ENCODE data around the gene GUK1. TPM values are rescaled to one million over a fixed set of nuclear protein-coding genes. Genes with fewer than 3 reads are reported as not detected.
"Not testable (repeated sequence)": the region's sequence is repeated elsewhere in the genome, so short reads cannot be mapped to it uniquely, and the experiment has no call there.

GUK1 gene
- total RNA-seq, 2 experiments from 2014 or later, result 196 to 270 TPM

- no peak for ATAC-seq
- intact Hi-C loops (cut with DNase I, micrococcal nuclease), result loop anchor here in 1 of 2 experiments (10.0 kb wide), 1 partner anchor 341 kb away; no protein-coding TSS in a partner anchor
- H3K27ac Mint-ChIP-seq, result no peak overlapping the region
These were observed 34.6 kb upstream of the GUK1 start for GRCh38 chr1:228105270-228105995.

DNA sequence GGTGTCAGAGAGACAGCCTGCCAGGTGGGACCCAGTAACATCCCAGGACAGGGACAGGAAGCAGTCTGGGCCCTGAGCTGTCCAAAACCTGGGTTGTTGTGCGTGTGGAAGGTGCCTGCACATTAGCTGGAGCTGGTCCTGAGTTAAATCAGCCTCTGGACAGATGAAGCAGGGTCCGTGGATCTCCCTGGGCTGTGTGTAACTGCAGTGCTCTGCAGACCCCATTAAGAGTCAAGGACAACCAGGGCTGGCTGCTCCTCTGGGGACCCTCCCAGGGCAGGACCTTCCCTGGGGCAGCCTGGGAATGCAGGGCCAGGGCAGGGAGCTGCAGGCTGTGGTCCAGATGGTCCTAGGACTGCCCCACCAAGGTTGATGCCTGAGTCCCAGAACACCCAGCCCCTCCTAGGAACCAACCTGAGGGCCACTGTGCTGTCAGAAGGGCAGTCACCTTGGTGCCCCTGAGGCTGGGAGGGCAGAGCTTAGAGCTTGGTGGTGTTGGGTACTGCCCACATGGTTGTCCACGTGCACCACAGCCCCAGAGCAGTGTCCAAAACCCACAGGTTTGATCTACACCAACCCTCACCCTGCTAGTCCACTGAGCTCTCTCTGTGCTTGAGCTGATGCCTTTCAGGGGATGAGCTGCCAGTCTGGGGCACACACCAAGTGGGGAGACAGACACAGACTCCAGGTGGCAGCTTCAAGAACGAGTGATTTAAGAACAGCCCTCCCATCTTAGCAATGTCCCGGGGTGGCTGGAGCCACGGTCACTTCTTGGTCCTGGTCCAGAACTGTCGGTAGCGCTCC lies 33.9 kb upstream of the GUK1 start:
- peaks cover 20% of the 10 kb centered on the region for H3K36me3 Mint-ChIP-seq (ENCODE audit: low read depth)
- H3K27ac Mint-ChIP-seq, result no peak overlapping the region
- H3K27me3 Mint-ChIP-seq, result no peaks in the 10 kb centered on the region
- peak overlapping the region; percentile 90 for H3K4me3 Mint-ChIP-seq
- intact Hi-C loops (cut with DNase I, micrococcal nuclease), result loop anchor here in 1 of 2 experiments (10.0 kb wide), 1 partner anchor 341 kb away; no protein-coding TSS in a partner anchor
- POLR2A ChIA-PET, result interaction anchor here (1.1 kb wide), 1 partner anchor 24 kb away, joined by 5 read pairs; the partner anchor contains the start of gene ARF1
- no peak for DNase-seq
- ATAC-seq, result no peak
- H3K4me1 Mint-ChIP-seq, result peaks cover 32% of the 10 kb centered on the region
- CTCF ChIA-PET, result interaction anchor here (0.6 to 1.9 kb wide), 4 partner anchors 25 to 89 kb away, joined by 3 to 8 read pairs (median 3); no protein-coding TSS in a partner anchor
- H3K9me3 Mint-ChIP-seq (ENCODE audit: low read depth), result no peaks in the 10 kb centered on the region

More at GRCh38 chr1:228105270-228105995, 34.6 kb upstream of the GUK1 start:
- Mint-ChIP-seq H3K9me3 (ENCODE audit: low read depth) (no peaks in the 10 kb centered on the region), H3K36me3 (ENCODE audit: low read depth) (peaks cover 21% of the 10 kb centered on the region), H3K4me1 (peaks cover 35% of the 10 kb centered on the region), H3K4me3 (no peak overlapping the region), H3K27me3 (no peaks in the 10 kb centered on the region)
- POLR2A ChIA-PET, result interaction anchor here (0.6 kb wide), 1 partner anchor 54 kb away, joined by 5 read pairs; no protein-coding TSS in a partner anchor
- CTCF ChIA-PET, result interaction anchor here (0.6 kb wide), 1 partner anchor 89 kb away, joined by 3 read pairs; no protein-coding TSS in a partner anchor
- DNase-seq, result no peak

- Mint-ChIP-seq H3K27me3 (no peaks in the 10 kb centered on the region), H3K9me3 (ENCODE audit: low read depth) (no peaks in the 10 kb centered on the region), H3K4me1 (peaks cover 27% of the 10 kb centered on the region), H3K4me3 (peak overlapping the region; percentile 90), H3K27ac (no peak overlapping the region), H3K36me3 (ENCODE audit: low read depth) (peaks cover 20% of the 10 kb centered on the region)
- POLR2A ChIA-PET, result interaction anchor here (1.1 kb wide), 1 partner anchor 25 kb away, joined by 5 read pairs; the partner anchor contains the start of gene ARF1
- ATAC-seq (no peak), DNase-seq (no peak)
- CTCF ChIA-PET, result interaction anchor here (1.1 to 1.9 kb wide), 3 partner anchors 24 to 62 kb away, joined by 3 to 8 read pairs (median 3); no protein-coding TSS in a partner anchor
- intact Hi-C loops (cut with DNase I, micrococcal nuclease), result loop anchor here in 1 of 2 experiments (10.0 kb wide), 1 partner anchor 342 kb away; no protein-coding TSS in a partner anchor
These were observed 33.4 kb upstream of the GUK1 start for GRCh38 chr1:228106800-228107054.

DNA sequence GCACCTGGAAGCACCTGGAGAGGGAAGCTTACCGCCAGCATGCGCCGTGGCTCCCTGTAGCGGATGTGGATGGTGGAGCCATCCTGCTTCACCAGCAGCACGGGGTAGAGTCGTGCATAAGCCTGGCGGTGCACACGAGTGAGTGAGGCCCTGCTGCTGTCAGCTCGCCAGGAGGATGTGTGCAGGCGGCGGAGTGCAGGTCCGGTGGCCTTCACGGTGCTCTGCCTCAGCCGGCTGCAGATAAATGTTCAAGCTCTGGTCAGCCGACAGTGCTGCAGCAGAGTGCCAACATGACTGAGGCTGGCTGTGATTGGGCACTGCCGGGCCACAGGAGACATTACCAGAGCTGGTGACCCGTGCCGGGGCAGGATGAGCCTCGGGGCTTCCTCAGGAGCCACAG lies 32.4 kb upstream of the GUK1 start:
- intact Hi-C loops (cut with DNase I, micrococcal nuclease), result loop anchor here (2.0 to 10.0 kb wide), 2 partner anchors 343 to 351 kb away; a partner anchor contains a TSS
- H3K27ac Mint-ChIP-seq, result peak overlapping the region; percentile 92

GRCh38 chr1:228108055-228108690 lies 31.9 kb upstream of the GUK1 start:
- Mint-ChIP-seq H3K27ac (peak overlapping the region; percentile 92), H3K36me3 (ENCODE audit: low read depth) (peaks cover 18% of the 10 kb centered on the region), H3K9me3 (ENCODE audit: low read depth) (no peaks in the 10 kb centered on the region), H3K4me1 (peaks cover 27% of the 10 kb centered on the region), H3K27me3 (no peaks in the 10 kb centered on the region), H3K4me3 (peak overlapping the region; percentile 90)
- ATAC-seq, result no peak
- ChIA-PET CTCF (interaction anchor here (1.9 kb wide), 1 partner anchor 23 kb away, joined by 8 read pairs; no protein-coding TSS in a partner anchor), POLR2A (no interaction called here)
- no peak for DNase-seq
- intact Hi-C loops (cut with DNase I, micrococcal nuclease), result loop anchor here (2.0 to 10.0 kb wide), 2 partner anchors 343 to 351 kb away; a partner anchor contains a TSS

More for the DNA sequence above, 32.4 kb upstream of the GUK1 start:
- Mint-ChIP-seq H3K36me3 (ENCODE audit: low read depth) (peaks cover 20% of the 10 kb centered on the region), H3K4me3 (peak overlapping the region; percentile 90), H3K9me3 (ENCODE audit: low read depth) (no peaks in the 10 kb centered on the region), H3K4me1 (peaks cover 27% of the 10 kb centered on the region), H3K27me3 (no peaks in the 10 kb centered on the region)
- POLR2A ChIA-PET, result interaction anchor here (0.7 kb wide), 1 partner anchor 58 kb away, joined by 3 read pairs; no protein-coding TSS in a partner anchor
- DNase-seq (no peak), ATAC-seq (no peak)
- CTCF ChIA-PET, result interaction anchor here (1.9 kb wide), 1 partner anchor 23 kb away, joined by 8 read pairs; no protein-coding TSS in a partner anchor

- Mint-ChIP-seq H3K36me3 (ENCODE audit: low read depth) (peaks cover 17% of the 10 kb centered on the region), H3K27ac (peak overlapping the region; percentile 92), H3K4me3 (peak overlapping the region; percentile 90), H3K4me1 (peaks cover 25% of the 10 kb centered on the region), H3K27me3 (no peaks in the 10 kb centered on the region), H3K9me3 (ENCODE audit: low read depth) (no peaks in the 10 kb centered on the region)
- DNase-seq, result no peak
- no peak for ATAC-seq
- CTCF ChIA-PET, result no interaction called here
- intact Hi-C loops (cut with DNase I, micrococcal nuclease), result loop anchor here (1.0 to 10.0 kb wide), 12 partner anchors 26 to 355 kb away; partner anchors contain the start of genes ARF1 (in 2 of the 2), GUK1 (in 2 of the 2) and IBA57 (in 2 of the 2)
- POLR2A ChIA-PET, result no interaction called here
These were observed 31.4 kb upstream of the GUK1 start for GRCh38 chr1:228108742-228109072.

DNA sequence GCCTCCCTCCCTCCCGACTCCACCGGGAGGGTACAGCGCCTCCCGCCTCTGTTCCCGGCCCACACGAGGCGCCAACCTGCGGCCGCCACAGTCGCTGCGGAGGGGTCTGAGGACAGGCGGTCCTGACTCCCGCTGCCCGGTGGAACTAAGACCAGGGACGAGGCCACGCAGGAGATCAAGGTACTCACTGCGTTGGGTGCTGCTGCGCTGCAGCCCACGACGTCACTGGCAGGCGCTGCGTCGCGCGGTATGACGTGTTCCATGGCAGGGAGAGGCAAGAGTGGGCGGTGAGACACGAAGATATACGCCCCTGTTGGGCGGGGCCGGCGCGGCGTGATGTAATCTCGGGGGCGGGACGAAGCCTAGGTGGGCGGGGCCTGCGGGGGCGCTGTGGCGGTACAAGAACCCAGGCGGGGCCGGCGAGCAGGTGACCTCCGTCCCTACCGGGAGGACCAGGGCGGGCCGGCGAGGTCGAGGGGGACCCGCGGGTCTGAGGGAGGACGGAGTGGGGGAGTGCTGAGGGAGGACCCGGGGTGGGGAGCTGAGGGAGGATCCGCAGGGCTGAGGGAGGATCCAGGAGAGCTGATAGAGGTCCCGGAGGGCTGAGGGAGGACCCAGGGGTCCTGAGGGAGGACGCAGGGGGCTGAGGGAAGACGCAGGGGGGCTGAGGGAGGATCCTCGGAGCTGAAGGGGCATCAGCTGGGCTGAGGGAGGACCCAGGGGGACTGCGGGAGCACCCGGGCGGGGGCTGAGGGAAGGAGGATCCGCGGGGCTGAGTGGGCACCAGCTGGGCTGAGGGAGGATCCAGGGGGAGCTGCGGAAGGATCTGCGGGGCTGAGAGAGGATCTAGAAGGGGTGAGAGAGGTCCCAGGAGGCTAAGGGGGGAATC lies 30.8 kb upstream of the GUK1 start, which contains the start of gene MRPL55:
MRPL55 (minus strand) TSS at position 227 of the 889 bp plus-strand sequence. CDS start 1,039 bp downstream, outside the sequence.
- intact Hi-C loops (cut with DNase I, micrococcal nuclease), result loop anchor here (1.0 to 10.0 kb wide), 12 partner anchors 27 to 354 kb away; partner anchors contain the start of genes ARF1 (in 2 of the 2), GUK1 (in 2 of the 2) and IBA57 (in 2 of the 2)
- H3K4me1 Mint-ChIP-seq, result peaks cover 21% of the 10 kb centered on the region
- H3K27me3 Mint-ChIP-seq, result no peaks in the 10 kb centered on the region
- peak; percentile 92 for ATAC-seq
- ChIA-PET POLR2A (no interaction called here), CTCF (interaction anchor here (1.0 to 1.2 kb wide), 2 partner anchors 27 to 84 kb away, joined by 3 to 4 read pairs; partner anchors contain the start of gene ARF1)
- peak within 1 kb of the TSS; percentile 90 for H3K4me3 Mint-ChIP-seq
- H3K27ac Mint-ChIP-seq, result peak within 1 kb of the TSS; percentile 92
- H3K36me3 Mint-ChIP-seq (ENCODE audit: low read depth), result peaks cover 17% of the 10 kb centered on the region
- DNase-seq, result peak; percentile 99
- H3K9me3 Mint-ChIP-seq (ENCODE audit: low read depth), result no peaks in the 10 kb centered on the region

DNA sequence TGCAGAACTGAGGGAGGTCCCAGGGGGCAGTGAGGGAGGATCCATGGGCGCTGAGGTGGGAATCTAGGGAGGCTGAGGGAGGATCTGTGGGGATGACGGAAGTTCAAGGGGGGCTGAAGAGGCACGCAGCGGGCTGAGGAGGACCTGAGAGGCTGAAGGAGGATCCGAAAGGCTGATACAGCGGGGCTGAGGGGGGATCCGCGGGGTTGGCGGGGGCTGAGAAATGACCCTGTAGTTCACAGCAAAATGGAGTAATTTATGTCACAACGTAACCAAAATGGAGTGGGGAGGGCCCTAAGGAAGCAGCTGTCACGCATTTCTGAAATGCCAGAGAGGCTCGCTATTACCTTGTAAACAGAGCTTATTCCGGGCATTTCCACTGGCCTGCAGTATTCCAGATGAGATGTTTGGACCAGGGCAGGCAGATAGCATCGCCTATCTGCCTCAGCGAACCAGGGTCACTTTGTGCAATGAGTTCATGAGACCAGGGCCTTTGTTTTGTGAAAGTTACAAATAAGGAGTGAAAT lies 30.1 kb upstream of the GUK1 start:
- Mint-ChIP-seq H3K4me1 (peaks cover 15% of the 10 kb centered on the region), H3K27ac (peak overlapping the region; percentile 92), H3K36me3 (ENCODE audit: low read depth) (peaks cover 14% of the 10 kb centered on the region), H3K27me3 (no peaks in the 10 kb centered on the region), H3K4me3 (peak overlapping the region; percentile 90), H3K9me3 (ENCODE audit: low read depth) (no peaks in the 10 kb centered on the region)
- no peak for ATAC-seq
- CTCF ChIA-PET, result interaction anchor here (1.0 to 1.2 kb wide), 2 partner anchors 28 to 85 kb away, joined by 3 to 4 read pairs; partner anchors contain the start of gene ARF1
- intact Hi-C loops (cut with DNase I, micrococcal nuclease), result loop anchor here (1.0 to 10.0 kb wide), 12 partner anchors 28 to 353 kb away; partner anchors contain the start of genes ARF1 (in 2 of the 2), GUK1 (in 2 of the 2) and IBA57 (in 2 of the 2)
- DNase-seq, result no peak
- POLR2A ChIA-PET, result no interaction called here

- Mint-ChIP-seq H3K4me3 (peak overlapping the region; percentile 90), H3K9me3 (ENCODE audit: low read depth) (no peaks in the 10 kb centered on the region), H3K36me3 (ENCODE audit: low read depth) (peaks cover 13% of the 10 kb centered on the region), H3K4me1 (peaks cover 15% of the 10 kb centered on the region), H3K27me3 (no peaks in the 10 kb centered on the region), H3K27ac (no peak overlapping the region)
- ATAC-seq (no peak), DNase-seq (no peak)
- POLR2A ChIA-PET, result no interaction called here
- CTCF ChIA-PET, result interaction anchor here (1.0 kb wide), 1 partner anchor 85 kb away, joined by 3 read pairs; no protein-coding TSS in a partner anchor
- intact Hi-C loops (cut with DNase I, micrococcal nuclease), result no loop called here
These were observed 29.5 kb upstream of the GUK1 start for GRCh38 chr1:228110556-228110955.

- H3K9me3 Mint-ChIP-seq (ENCODE audit: low read depth); H3K27me3 Mint-ChIP-seq; POLR2A ChIA-PET; CTCF ChIA-PET; intact Hi-C loops (cut with DNase I, micrococcal nuclease); ATAC-seq; DNase-seq; H3K27ac Mint-ChIP-seq: not testable (repeated sequence)
- peaks cover 10% of the 10 kb centered on the region for H3K36me3 Mint-ChIP-seq (ENCODE audit: low read depth)
- H3K4me3 Mint-ChIP-seq, result peak overlapping the region; percentile 90
- H3K4me1 Mint-ChIP-seq, result peaks cover 15% of the 10 kb centered on the region
These were observed 28.8 kb upstream of the GUK1 start for GRCh38 chr1:228111315-228111714.
